Progenitor cell of endocrine pancreas (in vitro differentiated cells): Measurements from ENCODE around the gene SOX6. TPM values are rescaled to one million over a fixed set of nuclear protein-coding genes. Genes with fewer than 3 reads are reported as not detected.

Experiments
- DNase-seq: peaks from one replicate; pipeline ENCODE4 v3.0.0; 2021; ENCODE audit warnings: low spot score; ENCODE audit not compliant: unreplicated experiment
- H3K27ac Mint-ChIP-seq: 2 replicates; pipeline ENCODE4 v1.8.0; 2021; ENCODE audit warnings: mild to moderate bottlenecking, moderate library complexity, mixed read lengths
- H3K27me3 Mint-ChIP-seq: 2 replicates; pipeline ENCODE4 v1.8.0; 2021; ENCODE audit warnings: mixed read lengths
- H3K36me3 Mint-ChIP-seq: 2 replicates; pipeline ENCODE4 v1.8.0; 2022; ENCODE audit warnings: mixed read lengths; ENCODE audit not compliant: insufficient read depth
- H3K4me1 Mint-ChIP-seq: 2 replicates; pipeline ENCODE4 v1.8.0; 2021; ENCODE audit warnings: low read depth, mixed read lengths
- H3K4me3 Mint-ChIP-seq: 2 replicates; pipeline ENCODE4 v1.8.0; 2021; ENCODE audit warnings: low read depth, mild to moderate bottlenecking, moderate library complexity, mixed read lengths
- H3K9me3 Mint-ChIP-seq: 2 replicates; pipeline ENCODE4 v1.8.0; 2021; ENCODE audit warnings: low read depth, mixed read lengths
- CTCF ChIP-seq: fragments of 200-600 bp; sonication (generic); IDR thresholded peaks from one replicate; pipeline ENCODE4 v1.5.0; 2021; ENCODE audit warnings: antibody characterized with exemption, mild to moderate bottlenecking; ENCODE audit not compliant: unreplicated experiment
- total RNA-seq: library from RNA; stranded (reverse); gene quantifications from 2 replicates; pipeline ENCODE4 v1.2.1, GENCODE V29; 2021

SOX6 gene
- total RNA-seq, 1 donor from 2014 or later, result 34.9 TPM

DNA sequence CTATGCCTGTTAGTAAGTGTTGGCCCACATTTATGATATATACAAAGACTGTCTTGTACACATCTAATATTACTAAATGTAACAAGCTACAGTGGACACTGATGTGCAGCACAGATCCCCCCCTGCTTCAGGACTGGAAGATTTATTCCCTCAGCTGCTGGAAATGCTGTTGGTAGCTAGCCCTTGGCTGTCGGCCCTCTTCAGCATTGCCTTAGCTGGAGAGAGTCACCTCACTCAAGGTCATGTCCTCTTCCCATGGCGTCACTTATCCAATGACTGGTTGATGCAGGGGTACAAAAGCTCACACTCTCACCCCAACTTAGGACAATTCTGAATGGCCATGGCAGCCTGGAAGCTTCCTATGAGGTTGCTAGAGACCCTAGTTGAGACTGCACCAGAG lies 312.7 kb downstream of the SOX6 start:
- H3K4me1 Mint-ChIP-seq, result peaks cover 13% of the 10 kb centered on the region
- no peaks in the 10 kb centered on the region for H3K27me3 Mint-ChIP-seq
- H3K27ac Mint-ChIP-seq, result no peak overlapping the region
- DNase-seq, result no peak
- TF ChIP-seq CTCF, result no peak
- no peak overlapping the region for H3K4me3 Mint-ChIP-seq
- no peaks in the 10 kb centered on the region for H3K9me3 Mint-ChIP-seq
- peaks cover 6% of the 10 kb centered on the region for H3K36me3 Mint-ChIP-seq

- H3K4me1 Mint-ChIP-seq, result peaks cover 10% of the 10 kb centered on the region
- H3K4me3 Mint-ChIP-seq, result no peak overlapping the region
- TF ChIP-seq CTCF, result no peak
- no peak overlapping the region for H3K27ac Mint-ChIP-seq
- no peak for DNase-seq
- peaks cover 3% of the 10 kb centered on the region for H3K36me3 Mint-ChIP-seq
- H3K9me3 Mint-ChIP-seq, result no peaks in the 10 kb centered on the region
- no peaks in the 10 kb centered on the region for H3K27me3 Mint-ChIP-seq
Measured at GRCh38 chr11:16041207-16041606, 315.1 kb downstream of the SOX6 start.

DNA sequence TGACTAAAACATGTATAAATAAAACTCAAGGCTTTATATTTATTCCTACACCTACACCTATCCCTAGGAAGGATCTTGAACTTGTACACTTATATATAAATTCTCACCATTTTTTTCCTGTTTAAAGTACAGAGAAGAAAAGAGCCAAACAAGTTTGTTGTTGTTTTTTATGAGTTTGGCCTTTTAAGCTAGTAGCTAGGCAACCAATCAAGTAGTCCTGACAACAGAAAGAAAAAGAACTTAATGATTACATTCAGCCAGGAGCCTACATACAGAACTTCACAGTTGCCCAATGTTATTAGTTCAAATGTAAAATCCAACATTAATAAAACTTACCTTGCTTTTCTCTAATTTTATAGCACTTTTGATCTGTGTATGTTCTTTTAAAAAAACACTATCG lies 316.2 kb downstream of the SOX6 start:
- Mint-ChIP-seq H3K4me3 (no peak overlapping the region), H3K27me3 (no peaks in the 10 kb centered on the region), H3K9me3 (no peaks in the 10 kb centered on the region), H3K36me3 (peaks cover 2% of the 10 kb centered on the region), H3K4me1 (peaks cover 10% of the 10 kb centered on the region), H3K27ac (no peak overlapping the region)
- no peak for DNase-seq
- no peak for TF ChIP-seq CTCF

GRCh38 chr11:16037179-16037578 lies 319.2 kb downstream of the SOX6 start:
- H3K9me3 Mint-ChIP-seq, result no peaks in the 10 kb centered on the region
- no peaks in the 10 kb centered on the region for H3K27me3 Mint-ChIP-seq
- H3K36me3 Mint-ChIP-seq, result no peaks in the 10 kb centered on the region
- H3K4me3 Mint-ChIP-seq, result no peak overlapping the region
- H3K4me1 Mint-ChIP-seq, result peaks cover 15% of the 10 kb centered on the region
- TF ChIP-seq CTCF, result no peak
- H3K27ac Mint-ChIP-seq, result no peak overlapping the region
- DNase-seq, result no peak

GRCh38 chr11:16036218-16036617 lies 320.1 kb downstream of the SOX6 start:
- no peaks in the 10 kb centered on the region for H3K27me3 Mint-ChIP-seq
- H3K4me1 Mint-ChIP-seq, result peaks cover 15% of the 10 kb centered on the region
- TF ChIP-seq CTCF, result no peak
- no peak for DNase-seq
- H3K4me3 Mint-ChIP-seq, result no peak overlapping the region
- no peak overlapping the region for H3K27ac Mint-ChIP-seq
- H3K9me3 Mint-ChIP-seq, result no peaks in the 10 kb centered on the region
- H3K36me3 Mint-ChIP-seq, result no peaks in the 10 kb centered on the region
